ENCODE results near the gene ESAM.

- no peak for TF ChIP-seq CTCF (IDR thresholded peaks at IDR 0.05)
- TF ChIP-seq POLR2A (IDR thresholded peaks at IDR 0.05): no peak
- TF ChIP-seq EP300 (IDR thresholded peaks at IDR 0.05): no peak
These were observed 8.5 kb downstream of the ESAM start for GRCh38 chr11:124753624-124754023.

Measured in tibial nerve (tissue), 4 donors.